GM18502 (cell line): Measurements from ENCODE around the gene CD81.

Experiments
- ATAC-seq: cut with Tn5 transposase; IDR thresholded peaks from one replicate; pipeline ENCODE4 v1.9.1; 2021; ENCODE audit warnings: mild to moderate bottlenecking; ENCODE audit not compliant: unreplicated experiment, poor library complexity

The CD81 gene

DNA sequence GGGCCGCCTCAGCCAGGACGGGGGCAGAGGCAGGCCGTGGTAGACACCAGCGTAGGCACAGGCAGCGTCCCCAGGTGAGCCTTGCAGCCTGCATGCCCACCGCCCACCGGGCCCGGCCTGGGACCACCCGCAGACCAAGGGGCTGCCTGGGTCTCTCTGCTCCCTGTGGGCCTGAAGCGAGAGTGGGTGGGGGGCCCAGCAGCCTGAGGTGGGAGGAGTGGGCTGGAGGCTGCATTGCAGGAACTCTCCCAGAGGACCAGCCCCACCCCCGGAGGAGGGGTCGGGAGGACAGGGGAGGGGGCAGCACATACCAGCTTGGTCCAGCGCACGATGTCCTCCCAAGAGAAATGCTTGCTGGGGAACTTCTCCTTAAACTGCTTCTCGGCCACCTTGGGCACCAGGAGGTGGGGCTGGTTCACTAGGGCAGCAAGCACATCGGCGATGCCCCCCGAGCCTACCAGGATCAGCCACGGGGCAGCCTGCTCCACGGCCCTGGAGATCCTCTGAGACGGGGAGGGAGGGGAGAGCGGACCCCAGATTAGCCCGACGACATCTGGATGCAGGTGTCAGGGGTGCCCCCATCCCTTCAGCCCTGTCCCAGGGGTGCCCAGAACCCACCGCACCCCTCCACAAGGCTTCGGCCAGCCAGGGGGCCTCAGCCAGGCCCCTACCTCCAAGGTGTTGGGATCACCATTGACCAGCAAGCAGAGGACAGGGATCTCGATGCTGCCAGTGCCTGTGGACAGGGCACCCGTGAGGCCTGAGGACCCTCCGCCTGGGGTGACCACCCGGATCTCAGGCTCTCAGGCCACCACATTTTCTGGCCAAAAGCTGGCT, 41.0 kb downstream of the CD81 start:
- no peak for ATAC-seq

DNA sequence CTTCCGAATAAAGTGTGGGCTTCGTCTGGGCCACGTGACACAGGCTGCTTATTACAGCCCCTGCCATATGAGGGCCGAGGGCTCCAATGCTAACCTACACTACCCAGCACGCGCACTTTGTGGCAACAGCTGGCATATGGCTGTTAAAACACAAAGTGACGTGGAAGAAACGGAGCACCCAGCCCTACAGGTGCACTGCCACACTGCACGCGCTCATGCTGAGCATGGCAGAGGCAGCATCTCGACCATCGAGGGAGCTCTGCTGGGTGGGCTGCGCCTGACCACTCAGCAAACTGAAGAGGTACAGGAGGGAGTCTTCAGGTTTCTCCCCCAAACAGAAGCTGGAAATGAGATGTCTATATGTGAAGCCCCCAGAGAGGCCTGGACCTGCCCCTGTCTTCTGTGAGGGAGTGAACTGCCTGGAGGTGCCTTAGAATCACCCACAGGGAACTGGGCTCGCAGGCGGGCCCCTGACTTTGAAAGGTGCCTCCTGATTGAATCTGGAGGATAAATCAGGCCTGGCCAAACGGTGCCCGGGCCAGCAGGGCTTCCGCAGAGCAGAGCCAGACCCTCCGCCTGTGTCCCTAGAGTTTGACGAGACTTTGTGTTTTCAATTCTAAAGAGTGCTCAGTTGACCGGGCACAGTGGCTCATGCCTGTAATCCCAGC, 41.7 kb downstream of the CD81 start:
- ATAC-seq = no peak

DNA sequence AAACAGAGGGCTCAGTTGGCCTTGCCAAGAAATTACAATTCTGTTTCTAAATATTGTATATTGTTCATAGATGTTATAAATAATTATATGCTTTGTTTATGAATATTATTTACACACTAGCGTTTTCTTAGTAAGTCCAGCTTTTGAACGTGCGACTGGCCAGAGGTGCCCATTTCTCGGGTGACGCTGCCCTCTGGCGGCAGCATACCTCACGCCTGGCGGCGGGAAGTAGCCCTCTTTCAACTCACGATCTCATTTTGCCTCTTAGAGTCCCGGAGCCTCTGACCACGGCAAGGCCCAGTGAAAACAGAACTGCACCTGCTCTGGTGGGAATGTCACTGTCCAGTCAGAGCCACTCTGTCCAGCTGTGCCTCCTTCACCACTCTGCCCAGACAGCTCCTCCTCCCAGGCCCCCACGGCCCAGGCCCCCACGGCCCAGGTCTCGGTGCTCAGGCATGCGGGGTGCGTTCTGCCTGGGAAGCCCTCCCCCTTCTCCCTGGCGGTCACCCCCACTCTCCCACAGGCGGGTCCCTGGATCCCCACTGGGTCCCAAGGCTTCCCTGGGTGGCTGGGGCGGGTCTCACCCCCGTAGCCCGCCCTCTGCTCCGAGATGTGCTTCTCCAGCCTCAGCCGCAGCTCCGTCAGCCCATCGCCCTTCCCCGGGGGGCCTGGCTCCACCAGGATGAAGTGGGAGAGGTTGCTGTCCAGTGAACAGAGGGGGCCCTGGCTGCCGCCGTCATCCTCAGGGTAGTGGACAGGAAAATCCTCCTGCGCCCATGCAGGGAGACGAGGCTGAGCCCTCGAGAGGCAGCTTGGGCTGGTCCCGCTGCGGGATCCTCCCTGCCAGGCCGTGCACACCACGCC, 42.8 kb downstream of the CD81 start:
- no peak for ATAC-seq

DNA sequence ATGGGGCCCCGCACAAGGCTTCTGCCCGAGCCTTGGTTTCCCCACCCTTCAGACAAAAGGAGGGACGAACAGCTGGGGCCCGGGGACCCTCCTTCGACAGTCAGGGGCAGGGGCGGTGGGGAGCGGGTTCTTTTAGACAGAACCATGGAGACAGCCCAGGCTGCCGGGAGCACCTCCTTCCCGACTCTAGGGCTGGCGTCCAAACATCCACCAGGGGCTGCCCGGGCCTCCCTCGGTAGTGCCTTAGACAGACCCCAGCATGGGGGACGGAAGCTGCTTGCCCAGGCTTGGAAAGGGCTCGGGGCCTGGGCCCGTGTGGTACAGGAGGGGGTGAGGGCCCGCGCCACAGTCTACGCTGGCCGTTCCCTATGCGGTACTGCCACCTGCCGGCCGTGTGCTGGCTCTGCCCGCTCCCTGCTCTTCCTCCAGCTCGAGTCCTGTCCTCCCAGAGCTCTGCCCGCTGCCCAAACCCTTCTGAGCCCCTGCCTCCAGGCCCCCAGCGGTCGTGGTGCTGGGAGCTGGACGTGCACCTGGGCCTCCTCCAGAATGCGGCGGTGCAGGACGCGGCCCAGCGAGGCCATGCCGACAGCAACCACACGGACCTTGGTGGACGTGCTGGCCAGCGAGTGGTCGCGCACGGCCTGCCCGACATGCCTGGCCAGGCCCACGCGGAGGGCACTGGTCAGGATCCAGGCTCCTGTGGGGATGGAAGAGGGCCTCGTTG, 43.6 kb downstream of the CD81 start:
- no peak for ATAC-seq

DNA sequence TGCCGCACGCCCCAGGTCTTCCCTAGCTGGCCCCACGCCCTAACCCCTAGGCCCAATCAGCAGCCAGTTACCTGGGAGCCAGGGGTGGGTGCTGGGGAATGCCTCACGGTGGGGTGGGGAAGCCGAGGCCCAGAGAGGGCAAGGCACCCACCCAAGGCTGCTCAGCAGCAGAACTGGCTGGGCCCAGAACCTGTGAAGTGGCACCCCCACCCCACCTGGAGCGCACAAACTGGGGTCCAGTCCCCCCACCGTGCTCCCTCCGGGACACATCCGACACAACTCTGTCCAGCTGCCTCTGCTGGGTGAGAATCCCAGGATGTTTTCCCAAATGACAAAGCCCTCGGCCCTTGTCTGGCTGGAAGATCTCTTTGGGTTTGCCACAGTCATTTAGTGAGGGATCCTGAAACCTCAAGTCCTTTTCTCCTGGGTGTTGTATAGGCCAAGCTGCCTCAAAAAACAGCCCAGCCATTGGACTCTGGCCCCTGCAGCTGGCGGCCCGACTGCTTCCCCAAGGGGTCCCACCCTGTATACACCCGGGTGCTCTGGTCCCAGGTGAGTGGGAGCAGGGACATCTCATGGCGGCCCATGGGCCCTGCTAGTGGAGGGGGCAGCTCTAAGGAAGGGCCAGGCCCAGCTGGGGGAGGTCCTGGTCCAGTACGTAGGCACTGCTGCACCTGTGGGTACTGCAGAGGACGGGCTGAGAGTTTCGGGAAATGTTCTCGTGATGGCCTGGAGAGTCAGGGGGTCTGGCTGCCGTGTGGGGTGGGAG, 44.3 kb downstream of the CD81 start:
- ATAC-seq = no peak

DNA sequence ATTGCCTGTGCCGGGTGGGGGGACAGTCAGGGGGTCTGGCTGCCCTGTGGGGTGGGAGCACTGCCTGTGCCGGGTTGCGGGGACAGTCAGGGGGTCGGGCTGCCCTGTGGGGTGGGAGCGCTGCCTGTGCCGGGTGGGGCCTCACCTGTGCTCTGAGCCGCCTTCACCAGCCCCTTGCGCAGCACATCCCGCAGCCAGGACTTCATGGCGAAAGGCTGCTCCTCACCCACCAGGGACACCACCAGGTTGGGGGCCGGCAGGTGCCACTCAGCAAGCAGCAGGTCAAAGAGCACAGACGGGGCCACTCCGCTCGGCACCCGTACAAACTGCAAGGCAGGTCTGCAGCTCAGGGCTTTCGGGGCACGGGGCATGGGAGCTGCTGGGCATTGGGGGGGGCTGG, 44.9 kb downstream of the CD81 start:
- ATAC-seq = no peak

DNA sequence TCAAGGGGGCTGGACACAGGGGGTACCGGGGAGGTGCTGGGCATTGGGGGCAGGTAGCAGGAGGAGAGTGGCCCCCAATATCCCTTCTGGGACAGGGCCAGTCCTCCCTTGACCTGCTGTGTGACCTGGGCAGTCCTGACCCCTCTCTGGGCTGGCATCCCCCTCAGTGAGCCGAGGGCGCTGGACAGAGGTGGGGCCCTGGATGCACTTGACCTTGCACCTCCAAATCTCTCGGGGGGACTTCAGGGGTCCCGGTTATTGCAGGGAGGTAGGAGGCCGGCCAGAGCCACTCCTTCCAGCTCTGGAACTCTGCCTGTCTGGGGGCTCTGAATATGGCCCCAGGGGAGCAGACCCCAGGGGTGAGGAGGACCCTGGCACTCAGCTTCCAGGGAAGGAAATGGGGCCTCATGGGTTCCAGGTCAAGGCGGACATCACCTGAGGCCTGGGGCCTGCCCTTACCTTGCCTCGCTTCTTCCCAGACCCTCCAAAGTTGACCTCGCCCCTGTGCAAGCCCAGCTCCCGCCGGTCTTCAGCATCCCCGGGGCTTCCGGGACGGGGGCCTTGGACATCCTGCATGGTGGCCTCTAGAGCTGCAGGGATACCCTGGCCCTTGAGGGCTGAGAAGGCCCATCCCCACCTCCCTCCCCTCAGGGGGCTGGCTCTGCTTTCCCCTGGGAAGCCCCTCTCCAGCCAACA, 45.5 kb downstream of the CD81 start:
- no peak for ATAC-seq

DNA sequence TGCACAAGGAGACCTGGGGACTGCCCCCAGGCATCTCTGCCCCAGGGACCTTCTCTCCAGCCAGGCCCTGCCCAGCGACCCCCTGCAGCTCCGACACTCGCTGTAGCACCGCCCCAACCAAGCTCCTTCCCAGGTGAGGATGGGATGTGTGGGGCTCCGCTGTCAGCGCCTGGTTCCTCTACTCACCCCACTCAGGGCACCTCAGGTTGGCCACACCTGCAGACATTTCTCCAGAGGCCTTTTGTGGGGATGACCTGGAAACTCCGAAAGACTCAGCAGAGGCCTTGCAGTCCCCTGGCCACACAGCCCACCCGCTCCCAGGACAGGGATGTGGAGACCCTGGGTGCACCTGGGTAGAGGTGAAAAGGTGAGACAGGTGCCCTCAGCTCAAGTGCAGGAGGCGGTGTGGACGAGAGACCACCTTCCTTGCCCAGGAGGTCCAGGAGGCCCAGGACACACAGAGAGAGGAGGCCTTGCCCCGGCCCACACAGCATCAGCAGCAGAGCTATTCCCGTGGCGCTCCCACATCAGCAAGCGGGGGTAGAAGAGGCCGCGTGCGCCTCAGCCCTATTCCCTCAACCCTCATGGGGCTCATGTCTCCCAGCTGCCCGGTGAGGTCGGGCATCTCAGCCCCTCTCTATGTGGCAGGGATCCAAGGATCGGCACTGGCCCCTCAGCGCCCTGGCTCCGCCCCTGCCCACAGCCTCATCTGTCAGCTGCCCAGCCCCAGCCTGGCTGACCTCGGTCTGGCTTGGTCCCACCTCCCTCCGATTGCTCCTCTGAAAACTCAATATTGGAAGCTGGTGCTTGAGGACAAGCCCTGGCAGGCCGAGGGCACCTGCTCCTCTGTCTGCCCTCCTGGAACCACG, 46.3 kb downstream of the CD81 start:
- no peak for ATAC-seq

DNA sequence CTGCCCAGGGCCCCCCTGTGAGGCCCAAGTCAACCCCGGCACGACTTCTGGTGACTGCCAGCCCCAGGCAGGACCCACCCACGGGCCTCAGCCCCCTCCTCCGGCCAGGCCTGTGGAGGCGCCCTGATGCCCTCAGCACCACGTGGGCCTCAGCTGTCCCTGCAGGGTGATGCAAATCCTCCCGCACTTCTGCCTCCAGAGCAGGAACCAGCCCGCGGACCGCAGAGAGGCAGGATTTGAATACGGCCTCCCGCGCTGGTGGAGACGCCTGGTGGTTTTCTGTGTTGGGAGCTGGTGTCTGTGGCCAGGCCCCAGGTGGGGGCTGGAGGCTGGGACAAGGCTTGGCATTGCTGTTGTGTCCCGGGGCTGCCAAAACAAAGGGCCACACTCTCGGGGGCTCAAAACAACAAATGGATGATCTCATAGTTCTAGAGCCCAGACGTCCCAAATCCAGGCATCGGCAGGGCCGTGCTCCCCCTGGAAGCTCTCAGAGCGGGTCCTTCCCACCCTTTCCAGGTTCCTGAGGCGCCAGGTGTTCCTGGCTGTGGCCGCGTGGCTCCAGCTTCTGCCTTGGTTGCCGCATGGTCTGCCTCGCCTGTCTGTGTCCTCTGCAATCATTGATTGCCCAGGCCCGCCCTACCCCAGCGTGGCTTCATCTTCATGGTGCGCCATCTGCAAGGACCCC, 47.8 kb downstream of the CD81 start:
- no peak for ATAC-seq

DNA sequence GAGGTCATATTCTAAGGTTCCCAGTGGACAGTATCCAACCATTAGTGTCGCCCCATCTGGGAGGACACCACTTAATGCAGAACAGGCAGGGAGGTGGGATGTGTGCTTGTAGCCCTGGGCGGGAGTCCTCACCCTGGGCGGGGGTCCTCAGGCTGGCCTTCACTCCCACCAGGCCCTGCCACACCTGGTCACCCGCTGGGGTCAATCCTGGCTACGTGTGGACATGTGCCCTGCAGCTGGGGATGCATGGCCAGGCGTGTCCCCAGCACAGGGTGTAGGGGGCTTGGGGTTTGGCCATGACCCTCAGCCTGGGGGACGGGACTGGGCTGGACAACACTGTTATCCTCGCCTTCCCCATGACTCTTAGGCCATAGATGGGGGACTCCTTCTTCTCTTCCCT, 48.4 kb downstream of the CD81 start:
- no peak for ATAC-seq

DNA sequence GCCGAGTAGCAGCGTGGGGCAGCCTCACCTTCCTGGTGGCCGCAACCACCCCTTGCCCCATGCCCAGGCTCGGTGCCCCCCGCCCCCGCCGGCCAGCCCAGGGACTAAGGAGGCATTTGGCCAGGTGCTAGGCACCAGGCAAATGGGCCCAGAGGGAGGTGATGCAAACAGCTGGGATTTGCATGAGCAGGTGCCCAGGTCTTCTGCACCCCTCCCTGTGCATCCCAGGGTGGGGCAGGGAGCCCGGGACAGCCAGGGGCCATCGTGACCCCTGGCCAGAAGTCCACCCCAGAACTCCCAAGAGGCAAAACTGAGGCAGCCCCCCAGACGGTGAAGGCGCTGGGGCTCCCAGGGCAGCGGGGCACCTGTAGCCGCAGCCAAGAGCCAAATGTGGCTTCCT, 49.1 kb downstream of the CD81 start:
- no peak for ATAC-seq

DNA sequence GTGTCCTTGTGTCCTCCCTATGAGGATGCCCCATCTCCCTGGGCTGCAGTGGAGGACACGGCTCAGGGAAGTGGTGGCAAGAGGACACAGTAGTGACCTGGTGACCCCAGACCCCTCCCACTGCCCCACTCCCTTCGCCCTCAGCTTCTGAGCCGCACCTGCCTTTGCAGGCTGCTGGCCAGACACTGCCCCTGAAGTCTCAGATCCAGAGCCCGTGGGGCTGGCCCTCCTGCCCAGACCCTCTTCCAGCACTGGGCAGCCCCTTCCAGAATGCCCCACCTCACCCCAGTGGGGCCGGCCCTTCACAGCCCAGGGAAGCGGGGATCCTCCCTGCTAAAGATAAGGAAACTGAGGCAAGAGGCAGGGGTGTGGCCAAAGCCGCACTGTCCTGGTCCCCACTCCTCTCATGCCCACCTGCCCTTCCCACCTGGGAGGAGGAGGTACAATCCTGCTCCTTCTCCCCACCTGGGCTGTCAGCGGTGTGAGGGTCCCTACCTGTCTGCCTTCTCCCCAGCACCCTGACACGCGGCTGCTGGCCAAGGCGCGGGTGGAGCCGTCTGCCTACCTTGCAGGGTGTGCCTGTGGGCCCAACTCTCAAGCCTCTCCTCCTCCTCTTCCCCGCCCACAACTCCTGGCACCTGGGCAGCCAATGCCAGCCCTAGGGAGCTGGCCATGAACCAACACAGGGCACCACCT, 49.9 kb downstream of the CD81 start:
- no peak for ATAC-seq

DNA sequence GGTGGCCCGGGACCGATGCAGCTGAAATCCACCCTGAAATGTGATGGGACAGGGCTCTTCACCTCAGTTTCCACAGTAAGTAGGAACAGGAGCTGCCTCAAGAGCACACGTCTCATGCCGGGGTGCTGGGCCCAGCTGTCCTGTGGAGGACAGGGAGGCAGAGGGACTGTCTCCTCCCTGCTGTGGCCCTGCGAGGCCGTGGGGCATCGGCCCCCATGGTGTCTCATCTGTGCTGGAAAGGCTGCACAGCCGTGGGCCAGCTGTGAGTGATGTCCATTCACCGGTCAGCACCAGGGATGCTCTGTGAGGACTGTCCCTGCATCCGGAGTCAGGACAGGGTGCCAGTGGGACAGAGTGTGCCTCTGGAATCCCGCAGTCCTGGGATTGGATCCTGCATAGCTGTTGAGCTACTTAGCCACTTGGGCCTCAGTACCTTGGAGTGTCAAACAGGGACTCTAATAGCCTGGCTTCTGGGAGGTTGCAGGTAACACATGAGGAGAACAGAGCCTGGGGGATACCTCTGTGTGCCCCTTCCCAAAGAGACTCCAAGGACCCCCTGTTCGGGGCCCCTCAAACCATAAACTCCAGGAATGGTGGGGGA, 50.7 kb downstream of the CD81 start:
- no peak for ATAC-seq

DNA sequence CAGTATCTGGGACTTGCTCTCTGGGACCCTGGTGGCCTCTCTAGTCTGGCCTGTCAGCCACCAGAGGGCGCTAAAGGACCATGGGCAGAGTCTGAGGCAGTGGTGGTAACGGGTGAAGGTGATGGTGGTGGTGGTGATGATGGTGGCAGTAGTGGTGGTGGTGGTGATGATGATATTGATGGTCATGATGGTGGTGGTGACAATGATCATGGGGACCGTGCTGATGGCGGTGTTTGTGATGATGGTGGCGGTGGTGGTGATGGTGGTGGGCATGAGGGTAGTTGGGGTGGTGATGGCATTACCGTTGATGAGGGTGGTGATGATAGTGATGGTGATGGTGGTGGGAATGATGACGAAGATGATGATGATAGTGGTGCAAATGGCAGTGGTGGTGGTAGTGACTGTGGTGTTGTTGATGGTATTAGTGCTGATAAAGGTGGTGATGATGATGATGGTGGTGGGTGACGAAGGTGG, 51.2 kb downstream of the CD81 start:
- ATAC-seq = no peak

DNA sequence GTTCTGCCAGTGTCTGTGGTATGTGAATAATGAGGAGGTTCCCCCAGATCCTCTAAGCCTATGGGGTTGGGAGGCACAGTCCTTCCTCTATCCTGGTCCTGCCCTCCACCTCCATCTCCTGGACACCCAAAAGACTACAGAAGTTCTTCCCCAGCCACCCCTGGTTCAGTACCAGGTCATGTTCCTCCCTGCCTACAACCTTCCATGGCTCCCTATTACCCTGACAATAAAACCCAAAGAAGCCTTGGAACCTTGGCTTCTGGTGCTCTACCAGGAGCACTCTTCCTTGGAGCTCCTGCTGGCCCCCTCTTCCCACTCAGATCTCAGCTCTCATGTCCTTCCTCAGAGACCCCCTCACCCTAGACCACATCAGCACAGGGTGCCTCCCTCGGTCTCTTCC, 54.3 kb downstream of the CD81 start:
- no peak for ATAC-seq

DNA sequence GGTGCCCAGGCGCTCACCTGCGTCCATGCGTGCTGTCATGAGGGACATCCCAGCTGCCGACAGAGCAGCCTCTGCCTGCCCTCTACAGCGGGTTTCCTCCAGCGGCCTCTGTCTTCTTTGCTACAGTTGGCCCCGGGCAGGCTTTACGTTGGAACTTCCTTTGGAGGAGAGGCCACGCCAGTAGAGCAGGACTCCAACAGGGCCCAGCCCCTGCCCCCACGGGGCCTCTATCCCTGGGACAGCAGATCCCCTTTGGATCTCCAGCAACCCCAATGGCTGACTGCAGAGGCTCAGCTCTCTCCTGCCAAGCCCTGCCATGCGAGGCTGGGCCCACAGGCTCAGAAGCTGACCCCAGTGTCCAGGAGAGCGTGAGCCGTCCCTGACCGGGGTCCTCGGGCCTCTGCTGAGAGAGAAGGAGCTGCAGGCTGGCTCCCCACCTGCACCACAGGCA, 55.1 kb downstream of the CD81 start:
- ATAC-seq = no peak
